ENCODE measurements around the gene MXRA8.
"Not testable (repeated sequence)": the region's sequence is repeated elsewhere in the genome, so short reads cannot be mapped to it uniquely, and the experiment has no call there.

MXRA8 gene

GRCh38 chr1:1373815-1374588 is 15.6 kb upstream of the MXRA8 start:
- ChIA-PET POLR2A (no interaction called here), CTCF (interaction anchor here (0.7 to 3.7 kb wide), 5 partner anchors 17 to 64 kb away, joined by 3 to 20 read pairs (median 4); partner anchors contain the start of gene CCNL2)
- TF ChIP-seq CTCF (IDR thresholded peaks at IDR 0.05; ENCODE audit: control extremely low read depth, extremely low read depth, low read depth, missing control alignments): no peak
- no peak for DNase-seq (ENCODE audit: extremely low spot score)

GRCh38 chr1:1373051-1373814 is 14.9 kb upstream of the MXRA8 start:
- ChIA-PET CTCF (interaction anchor here (0.7 to 4.0 kb wide), 14 partner anchors 10 to 132 kb away, joined by 3 to 29 read pairs (median 6); partner anchors contain the start of gene CCNL2), POLR2A (no interaction called here)
- no peak for TF ChIP-seq CTCF (IDR thresholded peaks at IDR 0.05; ENCODE audit: control extremely low read depth, extremely low read depth, low read depth, missing control alignments)
- DNase-seq (ENCODE audit: extremely low spot score): no peak

GRCh38 chr1:1371746-1372711 is 13.7 kb upstream of the MXRA8 start:
- POLR2A ChIA-PET: interaction anchor here (0.9 kb wide), 1 partner anchor 27 kb away, joined by 4 read pairs; the partner anchor contains the start of gene CCNL2
- peak; percentile 92 for TF ChIP-seq CTCF (IDR thresholded peaks at IDR 0.05; ENCODE audit: control extremely low read depth, extremely low read depth, low read depth, missing control alignments)
- peak; percentile 90 for DNase-seq (ENCODE audit: extremely low spot score)
- CTCF ChIA-PET: interaction anchor here (0.6 to 4.0 kb wide), 27 partner anchors 9 to 387 kb away, joined by 3 to 29 read pairs (median 4); partner anchors contain the start of genes CCNL2, MRPL20, MXRA8 and UBE2J2

- TF ChIP-seq CTCF (IDR thresholded peaks at IDR 0.05; ENCODE audit: control extremely low read depth, extremely low read depth, low read depth, missing control alignments): no peak
- no peak for DNase-seq (ENCODE audit: extremely low spot score)
- ChIA-PET POLR2A (no interaction called here), CTCF (interaction anchor here (0.8 to 4.0 kb wide), 21 partner anchors 8 to 387 kb away, joined by 3 to 29 read pairs (median 4); partner anchors contain the start of genes CCNL2, MRPL20, MXRA8 and UBE2J2)
Measured at GRCh38 chr1:1371364-1371745, 13.0 kb upstream of the MXRA8 start.

- CTCF ChIA-PET: interaction anchor here (1.1 to 4.0 kb wide), 12 partner anchors 8 to 386 kb away, joined by 3 to 29 read pairs (median 5); partner anchors contain the start of genes CCNL2, MRPL20 and MXRA8
- no peak for TF ChIP-seq CTCF (IDR thresholded peaks at IDR 0.05; ENCODE audit: control extremely low read depth, extremely low read depth, low read depth, missing control alignments)
- DNase-seq (ENCODE audit: extremely low spot score): no peak
- POLR2A ChIA-PET: no interaction called here
Measured at GRCh38 chr1:1370771-1371300, 12.5 kb upstream of the MXRA8 start.

GRCh38 chr1:1370094-1370493 is 11.7 kb upstream of the MXRA8 start:
- DNase-seq (ENCODE audit: extremely low spot score); POLR2A ChIA-PET: not testable (repeated sequence)
- CTCF ChIA-PET: interaction anchor here (0.9 to 4.0 kb wide), 4 partner anchors 17 to 34 kb away, joined by 3 to 29 read pairs (median 4); no protein-coding TSS in a partner anchor

All from GM10248 (cell line).